Parathyroid adenoma (tissue), 2 donors: ENCODE data around the gene ZMYND8.
"Not testable (repeated sequence)": the region's sequence is repeated elsewhere in the genome, so short reads cannot be mapped to it uniquely, and the experiment has no call there.

Experiments
- H2AFZ ChIP-seq: fragments of 300-600 bp; sonication (generic); one replicate; pipeline ENCODE4 v1.7.0; 2017; ENCODE audit warnings: antibody characterized with exemption, mild to moderate bottlenecking
- H3K27ac ChIP-seq: fragments of 300-600 bp; sonication (generic); one replicate; pipeline ENCODE4 v1.7.0; 2017
- H3K27me3 ChIP-seq: fragments of 300-600 bp; sonication (generic); one replicate; pipeline ENCODE4 v1.7.0; 2017; ENCODE audit warnings: low read length; ENCODE audit not compliant: control insufficient read depth, insufficient read depth
- H3K36me3 ChIP-seq: fragments of 300-600 bp; sonication (generic); one replicate; pipeline ENCODE4 v1.7.0; 2017; ENCODE audit warnings: low read length; ENCODE audit not compliant: control insufficient read depth, insufficient read depth
- H3K4me1 ChIP-seq: fragments of 300-600 bp; sonication (generic); one replicate; pipeline ENCODE4 v1.7.0; 2017; ENCODE audit warnings: control low read depth
- H3K4me2 ChIP-seq: fragments of 300-600 bp; sonication (generic); one replicate; pipeline ENCODE4 v1.7.0; 2017; ENCODE audit warnings: low read length
- H3K4me3 ChIP-seq: fragments of 300-600 bp; sonication (generic); one replicate; pipeline ENCODE4 v1.7.0; 2017; ENCODE audit warnings: low read depth, low read length
- H3K79me2 ChIP-seq: fragments of 300-600 bp; sonication (generic); one replicate; pipeline ENCODE4 v1.7.0; 2017; ENCODE audit warnings: control low read depth
- H3K9ac ChIP-seq: fragments of 300-600 bp; sonication (generic); one replicate; pipeline ENCODE4 v1.7.0; 2017; ENCODE audit warnings: mild to moderate bottlenecking
- H3K9me3 ChIP-seq: fragments of 300-600 bp; sonication (generic); one replicate; pipeline ENCODE4 v1.7.0; 2017; ENCODE audit warnings: low read length; ENCODE audit not compliant: control insufficient read depth
- CTCF ChIP-seq: fragments of 300-600 bp; sonication (generic); IDR thresholded peaks from one replicate; pipeline ENCODE4 v1.7.0; 2017; ENCODE audit warnings: antibody characterized with exemption, mild to moderate bottlenecking
- donor health status: primary hyperparathyroidism.

Gene ZMYND8

DNA sequence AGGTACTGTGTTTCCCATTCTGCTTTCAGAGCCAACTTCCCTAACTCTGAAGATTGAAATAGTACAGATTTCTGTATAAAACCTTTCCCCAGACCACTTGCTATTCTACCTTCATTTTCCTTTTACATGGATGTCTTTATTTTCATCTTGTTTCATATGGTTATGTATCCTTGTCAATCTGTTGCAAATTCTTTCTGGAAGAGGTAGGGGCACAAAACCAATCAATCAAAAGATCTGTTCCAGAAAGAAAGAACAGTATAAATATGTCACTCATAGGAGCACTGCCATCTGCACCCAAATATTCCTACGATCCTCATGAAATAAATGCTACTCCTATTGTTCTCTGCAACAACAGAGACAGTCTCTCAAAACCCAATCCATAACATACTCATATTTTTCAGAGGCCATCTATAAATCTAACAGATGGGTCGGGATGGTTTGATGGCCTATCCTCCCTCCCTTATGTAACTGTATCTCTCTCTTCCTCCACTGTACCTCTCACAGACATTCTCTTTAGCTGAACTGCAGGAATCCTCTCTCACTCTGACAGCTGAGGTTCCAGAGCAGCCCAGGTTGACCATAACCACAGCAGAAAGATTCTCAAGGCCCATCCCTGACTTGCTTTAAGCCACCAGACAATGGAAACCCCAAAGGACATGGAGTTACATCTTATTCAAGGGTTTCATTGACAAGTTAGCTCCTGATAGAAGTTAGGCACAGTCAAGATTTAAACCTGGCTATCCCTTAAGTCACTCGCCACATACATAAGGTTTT, 112.8 kb downstream of the ZMYND8 start:
- Histone ChIP-seq H3K4me1 (no peaks in the 10 kb centered on the region), H3K79me2 (peaks cover 4% of the 10 kb centered on the region), H2AFZ (no peak overlapping the region), H3K27ac (no peak overlapping the region), H3K4me2 (no peak overlapping the region), H3K9me3 (no peaks in the 10 kb centered on the region), H3K27me3 (no peaks in the 10 kb centered on the region), H3K4me3 (no peak overlapping the region), H3K36me3 (no peaks in the 10 kb centered on the region), H3K9ac (no peak overlapping the region)
- no peak for TF ChIP-seq CTCF

GRCh38 chr20:47243003-47243402, 113.5 kb downstream of the ZMYND8 start:
- no peaks in the 10 kb centered on the region for H3K27me3 ChIP-seq
- no peak overlapping the region for H3K4me2 ChIP-seq
- no peak overlapping the region for H3K27ac ChIP-seq
- H2AFZ ChIP-seq, result no peak overlapping the region
- no peaks in the 10 kb centered on the region for H3K36me3 ChIP-seq
- H3K9ac ChIP-seq, result no peak overlapping the region
- TF ChIP-seq CTCF, result no peak
- H3K4me3 ChIP-seq, result no peak overlapping the region
- no peaks in the 10 kb centered on the region for H3K9me3 ChIP-seq
- H3K79me2 ChIP-seq, result no peaks in the 10 kb centered on the region
- no peaks in the 10 kb centered on the region for H3K4me1 ChIP-seq

GRCh38 chr20:47241345-47241781, 115.1 kb downstream of the ZMYND8 start:
- no peak overlapping the region for H3K4me3 ChIP-seq
- no peaks in the 10 kb centered on the region for H3K4me1 ChIP-seq
- no peaks in the 10 kb centered on the region for H3K36me3 ChIP-seq
- no peak overlapping the region for H2AFZ ChIP-seq
- no peak overlapping the region for H3K9ac ChIP-seq
- no peak overlapping the region for H3K27ac ChIP-seq
- TF ChIP-seq CTCF, result no peak
- no peaks in the 10 kb centered on the region for H3K9me3 ChIP-seq
- no peak overlapping the region for H3K4me2 ChIP-seq
- H3K79me2 ChIP-seq, result no peaks in the 10 kb centered on the region
- no peaks in the 10 kb centered on the region for H3K27me3 ChIP-seq

DNA sequence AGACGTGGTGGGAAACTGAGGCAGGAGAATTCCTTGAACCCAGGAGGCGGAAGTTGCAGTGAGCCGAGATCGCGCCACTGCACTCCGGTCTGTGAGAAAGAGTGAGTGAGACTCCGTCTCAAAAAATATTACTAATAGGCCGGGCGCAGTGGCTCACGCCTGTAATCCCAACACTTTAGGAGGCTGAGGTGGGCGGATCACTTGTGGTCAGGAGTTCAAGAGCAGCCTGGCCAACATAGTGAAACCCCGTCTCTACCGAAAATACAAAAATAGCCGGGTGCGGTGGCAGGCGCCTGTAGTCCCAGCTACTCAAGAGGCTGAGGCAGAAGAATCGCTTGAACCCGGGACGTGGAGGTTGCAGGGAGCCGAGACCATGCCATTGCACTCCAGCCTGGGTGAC, 116.4 kb downstream of the ZMYND8 start:
- not testable (repeated sequence) for H2AFZ ChIP-seq, H3K4me2 ChIP-seq, H3K27me3 ChIP-seq, H3K79me2 ChIP-seq, H3K9me3 ChIP-seq, H3K36me3 ChIP-seq, H3K4me1 ChIP-seq, H3K27ac ChIP-seq, H3K4me3 ChIP-seq, H3K9ac ChIP-seq

- H3K9ac ChIP-seq, result no peak overlapping the region
- H3K4me3 ChIP-seq, result no peak overlapping the region
- no peak for TF ChIP-seq CTCF
- H3K4me2 ChIP-seq, result no peak overlapping the region
- H3K9me3 ChIP-seq, result no peaks in the 10 kb centered on the region
- H3K4me1 ChIP-seq, result no peaks in the 10 kb centered on the region
- H3K27ac ChIP-seq, result no peak overlapping the region
- H3K27me3 ChIP-seq, result no peaks in the 10 kb centered on the region
- H3K79me2 ChIP-seq, result no peaks in the 10 kb centered on the region
- H3K36me3 ChIP-seq, result no peaks in the 10 kb centered on the region
- no peak overlapping the region for H2AFZ ChIP-seq
These were observed 116.8 kb downstream of the ZMYND8 start for GRCh38 chr20:47239719-47240067.
